MM.1S (cell line): ENCODE results near the gene OR2T11.

Experiments used
- CTCF ChIP-seq: fragments of 300-600 bp; sonication (generic); IDR thresholded peaks from 2 replicates; pipeline ENCODE4 v1.5.1; 2016; ENCODE audit warnings: antibody characterized with exemption, low read length, mixed read lengths
- EZH2 ChIP-seq: fragments of 300-600 bp; sonication (generic); optimal IDR thresholded peaks from 2 replicates; pipeline ENCODE3; 2017; ENCODE audit warnings: low read depth, mild to moderate bottlenecking, antibody characterized with exemption, low read length, mixed read lengths
- EZH2phosphoT487 ChIP-seq: fragments of 300-600 bp; sonication (generic); IDR thresholded peaks from 2 replicates; pipeline ENCODE4 v1.6.1; 2018; ENCODE audit warnings: antibody characterized with exemption, low read length

GRCh38 chr1:248613742-248614141 lies 21.1 kb downstream of the OR2T11 start:
- TF ChIP-seq EZH2 (no peak), CTCF (no peak), EZH2phosphoT487 (no peak)
